ENCODE results near the gene HEMK1.
A peak's percentile ranks its signal among the peaks of the same experiment; 100 is the strongest.

The HEMK1 gene

GRCh38 chr3:50617096-50617791 is 47.9 kb downstream of the HEMK1 start, which contains the start of gene MAPKAPK3:
MAPKAPK3 (plus strand) TSS chr3:50617151; CDS start chr3:50617566, 415 bp downstream.
- DNase-seq = no peak

GRCh38 chr3:50617911-50618481 is 48.7 kb downstream of the HEMK1 start:
- DNase-seq = no peak

GRCh38 chr3:50620420-50620819 is 51.1 kb downstream of the HEMK1 start:
- DNase-seq = peak; percentile 55

GRCh38 chr3:50620820-50621219 is 51.5 kb downstream of the HEMK1 start:
- DNase-seq = no peak

- no peak for DNase-seq
These were observed 53.6 kb downstream of the HEMK1 start for GRCh38 chr3:50622881-50623280.

GRCh38 chr3:50623840-50624474 is 54.6 kb downstream of the HEMK1 start:
- DNase-seq = no peak

GRCh38 chr3:50624634-50625033 is 55.3 kb downstream of the HEMK1 start:
- no peak for DNase-seq

GRCh38 chr3:50625231-50626182 is 56.2 kb downstream of the HEMK1 start:
- no peak for DNase-seq

- DNase-seq = no peak
These were observed 57.1 kb downstream of the HEMK1 start for GRCh38 chr3:50626401-50626800.

GRCh38 chr3:50627407-50628051 is 58.2 kb downstream of the HEMK1 start:
- peak; percentile 41 for DNase-seq

GRCh38 chr3:50628601-50629000 is 59.3 kb downstream of the HEMK1 start:
- no peak for DNase-seq

- DNase-seq = no peak
These were observed 61.1 kb downstream of the HEMK1 start for GRCh38 chr3:50630394-50630793.

GRCh38 chr3:50630877-50631276 is 61.6 kb downstream of the HEMK1 start:
- DNase-seq = no peak

GRCh38 chr3:50632450-50632849 is 63.1 kb downstream of the HEMK1 start:
- no peak for DNase-seq

GRCh38 chr3:50633230-50633790 is 64.0 kb downstream of the HEMK1 start:
- no peak for DNase-seq

GRCh38 chr3:50635066-50635465 is 65.7 kb downstream of the HEMK1 start:
- DNase-seq = no peak

- no peak for DNase-seq
These were observed 67.7 kb downstream of the HEMK1 start for GRCh38 chr3:50637011-50637410.

- DNase-seq = no peak
These were observed 68.6 kb downstream of the HEMK1 start for GRCh38 chr3:50637945-50638344.

- no peak for DNase-seq
These were observed 69.8 kb downstream of the HEMK1 start for GRCh38 chr3:50639055-50639494.

- DNase-seq = no peak
These were observed 73.1 kb downstream of the HEMK1 start for GRCh38 chr3:50642382-50642781.

GRCh38 chr3:50644561-50644960 is 75.2 kb downstream of the HEMK1 start:
- DNase-seq = no peak

- no peak for DNase-seq
These were observed 76.1 kb downstream of the HEMK1 start for GRCh38 chr3:50645378-50645777.

All from midbrain (tissue), 1 donor.